Liver (tissue), 3 donors: ENCODE results near the gene NTM.

Experiments
- EGR1 ChIP-seq, 2 donors: IDR thresholded peaks; 2 replicates each; pipeline ENCODE4 v1.6.1; 2016 to 2018; ENCODE audit warnings: antibody characterized with exemption in 2 of 2, low read depth in 2 of 2
- FOXA1 ChIP-seq: IDR thresholded peaks from 2 replicates; pipeline ENCODE4 v1.6.1; 2016; ENCODE audit warnings: antibody characterized with exemption
- GABPA ChIP-seq, 2 donors: IDR thresholded peaks in 1 of 2; conservative IDR thresholded peaks in 1 of 2; 2 replicates each; pipeline ENCODE4 v1.6.1; 2016; ENCODE audit warnings: antibody characterized with exemption in 2 of 2, mild to moderate bottlenecking in 1 of 2, moderate library complexity in 1 of 2
- JUND ChIP-seq, 2 donors: IDR thresholded peaks; 2 replicates each; pipeline ENCODE4 v1.6.1; 2016; ENCODE audit warnings: antibody characterized with exemption in 2 of 2
- NR2F2 ChIP-seq: IDR thresholded peaks from 2 replicates; pipeline ENCODE4 v1.6.1; 2016; ENCODE audit warnings: antibody characterized with exemption
- RAD21 ChIP-seq, 2 donors: IDR thresholded peaks; 2 replicates each; pipeline ENCODE4 v1.6.1; 2016; ENCODE audit warnings: antibody characterized with exemption in 2 of 2, mild to moderate bottlenecking in 2 of 2
- SP1 ChIP-seq: IDR thresholded peaks from 2 replicates; pipeline ENCODE4 v1.6.1; 2018; ENCODE audit warnings: antibody characterized with exemption, mild to moderate bottlenecking
- TAF1 ChIP-seq: conservative IDR thresholded peaks from 2 replicates; pipeline ENCODE4 v1.6.1; 2016; ENCODE audit warnings: antibody characterized with exemption, mild to moderate bottlenecking
- YY1 ChIP-seq: IDR thresholded peaks from 2 replicates; pipeline ENCODE4 v1.6.1; 2016; ENCODE audit warnings: antibody characterized with exemption, mild to moderate bottlenecking
- TF ChIP-seq, protein P1 (sequence below): fragments of 150-350 bp; IDR thresholded peaks from 2 replicates; pipeline ENCODE4 v1.5.1; 2017; ENCODE audit warnings: improper control_type of control experiment, low read depth, low read length; ENCODE audit not compliant: missing input control
- TF ChIP-seq, protein P2 (sequence below): IDR thresholded peaks from 2 replicates; pipeline ENCODE4 v1.6.1; 2016; ENCODE audit warnings: antibody characterized with exemption, mild to moderate bottlenecking
- TF ChIP-seq, protein P3 (sequence below): IDR thresholded peaks from 2 replicates; pipeline ENCODE4 v1.6.1; 2016; ENCODE audit warnings: antibody characterized with exemption
- donor health status: healthy.
- donor health status: healthy.

DNA sequence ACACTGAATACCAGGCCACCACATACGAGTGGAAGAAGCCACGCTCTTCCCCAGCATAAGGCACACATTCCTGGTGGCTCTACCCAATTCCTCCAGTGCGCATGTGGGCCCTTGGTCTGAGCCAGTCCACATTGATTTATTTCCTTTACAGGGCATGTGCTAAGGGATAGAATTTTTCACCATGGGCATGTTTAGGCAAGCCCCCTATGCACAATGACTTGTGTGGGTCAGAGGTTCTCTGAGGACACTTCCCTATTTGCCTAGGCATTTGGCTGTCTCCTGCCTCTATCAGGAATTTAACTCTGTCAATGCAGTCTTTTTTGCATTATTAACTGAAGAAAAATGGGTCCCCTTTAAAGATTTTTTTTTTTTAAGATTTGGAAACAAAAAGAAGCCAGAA lies 718.1 kb downstream of the NTM start:
- TF ChIP-seq, protein P1, sequence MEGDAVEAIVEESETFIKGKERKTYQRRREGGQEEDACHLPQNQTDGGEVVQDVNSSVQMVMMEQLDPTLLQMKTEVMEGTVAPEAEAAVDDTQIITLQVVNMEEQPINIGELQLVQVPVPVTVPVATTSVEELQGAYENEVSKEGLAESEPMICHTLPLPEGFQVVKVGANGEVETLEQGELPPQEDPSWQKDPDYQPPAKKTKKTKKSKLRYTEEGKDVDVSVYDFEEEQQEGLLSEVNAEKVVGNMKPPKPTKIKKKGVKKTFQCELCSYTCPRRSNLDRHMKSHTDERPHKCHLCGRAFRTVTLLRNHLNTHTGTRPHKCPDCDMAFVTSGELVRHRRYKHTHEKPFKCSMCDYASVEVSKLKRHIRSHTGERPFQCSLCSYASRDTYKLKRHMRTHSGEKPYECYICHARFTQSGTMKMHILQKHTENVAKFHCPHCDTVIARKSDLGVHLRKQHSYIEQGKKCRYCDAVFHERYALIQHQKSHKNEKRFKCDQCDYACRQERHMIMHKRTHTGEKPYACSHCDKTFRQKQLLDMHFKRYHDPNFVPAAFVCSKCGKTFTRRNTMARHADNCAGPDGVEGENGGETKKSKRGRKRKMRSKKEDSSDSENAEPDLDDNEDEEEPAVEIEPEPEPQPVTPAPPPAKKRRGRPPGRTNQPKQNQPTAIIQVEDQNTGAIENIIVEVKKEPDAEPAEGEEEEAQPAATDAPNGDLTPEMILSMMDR = no peak
- TF ChIP-seq SP1 (no peak), EGR1 (IDR thresholded peaks at IDR 0.05; ENCODE audit: low read depth in 2 of 2) (no peak), GABPA (IDR thresholded peaks at IDR 0.05 in 1 of 2, conservative IDR thresholded peaks at IDR 0.05 in 1 of 2) (no peak), FOXA1 (no peak), YY1 (no peak), RAD21 (IDR thresholded peaks at IDR 0.05) (no peak), TAF1 (no peak), JUND (IDR thresholded peaks at IDR 0.05) (no peak), NR2F2 (no peak)
- TF ChIP-seq, protein P2, sequence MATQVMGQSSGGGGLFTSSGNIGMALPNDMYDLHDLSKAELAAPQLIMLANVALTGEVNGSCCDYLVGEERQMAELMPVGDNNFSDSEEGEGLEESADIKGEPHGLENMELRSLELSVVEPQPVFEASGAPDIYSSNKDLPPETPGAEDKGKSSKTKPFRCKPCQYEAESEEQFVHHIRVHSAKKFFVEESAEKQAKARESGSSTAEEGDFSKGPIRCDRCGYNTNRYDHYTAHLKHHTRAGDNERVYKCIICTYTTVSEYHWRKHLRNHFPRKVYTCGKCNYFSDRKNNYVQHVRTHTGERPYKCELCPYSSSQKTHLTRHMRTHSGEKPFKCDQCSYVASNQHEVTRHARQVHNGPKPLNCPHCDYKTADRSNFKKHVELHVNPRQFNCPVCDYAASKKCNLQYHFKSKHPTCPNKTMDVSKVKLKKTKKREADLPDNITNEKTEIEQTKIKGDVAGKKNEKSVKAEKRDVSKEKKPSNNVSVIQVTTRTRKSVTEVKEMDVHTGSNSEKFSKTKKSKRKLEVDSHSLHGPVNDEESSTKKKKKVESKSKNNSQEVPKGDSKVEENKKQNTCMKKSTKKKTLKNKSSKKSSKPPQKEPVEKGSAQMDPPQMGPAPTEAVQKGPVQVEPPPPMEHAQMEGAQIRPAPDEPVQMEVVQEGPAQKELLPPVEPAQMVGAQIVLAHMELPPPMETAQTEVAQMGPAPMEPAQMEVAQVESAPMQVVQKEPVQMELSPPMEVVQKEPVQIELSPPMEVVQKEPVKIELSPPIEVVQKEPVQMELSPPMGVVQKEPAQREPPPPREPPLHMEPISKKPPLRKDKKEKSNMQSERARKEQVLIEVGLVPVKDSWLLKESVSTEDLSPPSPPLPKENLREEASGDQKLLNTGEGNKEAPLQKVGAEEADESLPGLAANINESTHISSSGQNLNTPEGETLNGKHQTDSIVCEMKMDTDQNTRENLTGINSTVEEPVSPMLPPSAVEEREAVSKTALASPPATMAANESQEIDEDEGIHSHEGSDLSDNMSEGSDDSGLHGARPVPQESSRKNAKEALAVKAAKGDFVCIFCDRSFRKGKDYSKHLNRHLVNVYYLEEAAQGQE = no peak
- TF ChIP-seq, protein P3, sequence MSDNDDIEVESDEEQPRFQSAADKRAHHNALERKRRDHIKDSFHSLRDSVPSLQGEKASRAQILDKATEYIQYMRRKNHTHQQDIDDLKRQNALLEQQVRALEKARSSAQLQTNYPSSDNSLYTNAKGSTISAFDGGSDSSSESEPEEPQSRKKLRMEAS = no peak
